HG03175 (cell line): ENCODE results near the gene SH3BP5.

Experiments
- ATAC-seq: cut with Tn5 transposase; IDR thresholded peaks from one replicate; pipeline ENCODE4 v1.9.1; 2021; ENCODE audit warnings: mild to moderate bottlenecking, moderate library complexity; ENCODE audit not compliant: unreplicated experiment

SH3BP5 gene

DNA sequence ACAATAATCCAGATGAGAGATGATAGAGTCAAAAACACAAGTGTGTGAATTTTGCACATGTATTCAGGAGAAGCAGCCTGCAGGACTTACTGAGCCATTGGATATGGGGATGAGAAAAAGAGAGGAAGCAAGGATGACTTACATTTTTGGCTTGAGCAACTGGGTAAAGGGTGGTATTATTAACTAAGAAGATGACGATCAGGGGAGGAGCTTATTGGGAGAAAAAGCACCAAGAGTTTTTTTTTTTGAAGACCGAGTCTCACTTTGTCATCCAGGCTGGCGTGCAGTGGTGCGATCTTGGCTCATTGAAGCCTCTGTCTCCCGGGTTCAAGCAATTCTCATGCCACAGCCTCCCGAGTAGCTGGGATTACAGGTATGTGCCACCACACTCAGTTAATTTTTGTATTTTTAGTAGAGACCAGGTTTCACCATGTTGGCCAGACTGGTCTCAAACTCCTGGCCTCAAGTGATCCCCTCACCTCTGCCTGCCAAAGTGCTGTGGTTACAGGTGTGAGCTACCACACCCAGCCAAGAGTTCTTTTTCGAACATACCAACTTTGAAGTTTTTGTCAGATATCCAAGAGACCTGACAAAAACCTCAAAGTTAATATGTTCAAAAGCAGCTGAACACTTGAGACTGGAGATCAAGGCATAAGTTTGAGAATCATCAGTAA, 14.8 kb upstream of the SH3BP5 start:
- no peak for ATAC-seq

- no peak for ATAC-seq
These were observed 14.1 kb upstream of the SH3BP5 start for GRCh38 chr3:15346516-15346915.

DNA sequence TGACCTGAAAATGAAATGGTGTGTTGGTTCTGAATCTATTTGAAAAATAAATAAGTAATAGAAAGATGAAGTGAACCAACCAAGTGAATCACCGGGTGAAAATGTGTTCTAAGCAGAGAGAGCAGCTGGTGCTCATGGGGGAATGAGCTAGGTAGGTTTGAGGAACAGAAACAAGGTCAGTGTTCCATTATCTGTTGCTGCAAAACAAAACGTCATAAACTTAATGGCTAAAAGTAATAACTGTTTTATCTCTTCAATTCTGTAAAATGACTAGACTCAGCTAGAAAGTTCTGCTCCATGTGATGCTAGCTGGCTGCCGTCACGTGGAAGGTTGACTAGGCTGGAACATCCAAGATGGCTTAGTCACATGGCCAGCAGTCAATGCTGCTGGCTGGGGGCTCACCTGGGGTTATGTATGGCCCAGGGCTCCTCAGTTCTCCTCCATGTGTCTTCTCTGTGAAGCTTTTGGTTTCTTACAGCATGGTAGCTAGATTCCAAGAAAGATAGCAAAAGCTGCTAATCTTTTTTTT, 13.3 kb upstream of the SH3BP5 start:
- ATAC-seq: peak; percentile 94

- peak; percentile 14 for ATAC-seq
These were observed 12.8 kb upstream of the SH3BP5 start for GRCh38 chr3:15345066-15345607.

DNA sequence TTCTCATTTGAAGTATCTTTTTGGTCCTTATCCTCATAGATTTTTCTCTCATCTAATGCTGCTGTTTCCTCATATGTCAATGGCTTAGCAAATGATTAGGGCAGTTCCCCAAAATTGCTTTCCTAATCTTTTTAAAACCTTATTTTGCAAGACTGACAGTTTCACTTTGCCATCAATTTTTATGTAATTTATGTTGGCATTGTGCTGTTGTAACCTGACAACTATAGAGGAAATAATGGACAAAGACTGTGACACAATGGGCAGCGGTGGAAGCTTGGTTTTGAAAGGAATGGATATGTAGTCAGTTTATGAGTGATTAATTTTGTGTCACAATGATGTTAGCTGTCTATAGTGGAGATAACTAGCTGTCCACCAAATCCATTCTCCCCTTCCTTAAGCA, 10.6 kb upstream of the SH3BP5 start:
- ATAC-seq: no peak

DNA sequence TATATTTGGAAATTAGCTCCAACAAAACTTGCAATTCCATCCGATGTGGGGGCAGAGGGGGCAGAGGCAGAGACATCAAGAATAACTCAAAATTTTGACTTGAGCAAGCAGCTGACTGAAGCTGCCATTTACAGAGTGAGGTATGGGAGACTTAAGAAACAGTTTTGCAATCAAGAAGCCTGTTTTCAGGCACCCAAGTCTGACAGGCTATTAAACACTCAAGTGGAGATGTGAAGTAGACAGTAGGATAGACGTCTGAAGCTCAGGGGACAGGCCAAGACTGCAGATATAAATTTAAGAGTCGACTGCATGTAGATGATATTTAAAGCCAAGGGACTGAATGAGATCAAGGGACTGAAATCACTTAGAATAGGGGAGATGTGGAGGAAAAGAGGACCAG, 9.9 kb upstream of the SH3BP5 start:
- no peak for ATAC-seq

GRCh38 chr3:15341030-15341726, 8.8 kb upstream of the SH3BP5 start:
- ATAC-seq: no peak

GRCh38 chr3:15339786-15340215, 7.4 kb upstream of the SH3BP5 start:
- no peak for ATAC-seq

DNA sequence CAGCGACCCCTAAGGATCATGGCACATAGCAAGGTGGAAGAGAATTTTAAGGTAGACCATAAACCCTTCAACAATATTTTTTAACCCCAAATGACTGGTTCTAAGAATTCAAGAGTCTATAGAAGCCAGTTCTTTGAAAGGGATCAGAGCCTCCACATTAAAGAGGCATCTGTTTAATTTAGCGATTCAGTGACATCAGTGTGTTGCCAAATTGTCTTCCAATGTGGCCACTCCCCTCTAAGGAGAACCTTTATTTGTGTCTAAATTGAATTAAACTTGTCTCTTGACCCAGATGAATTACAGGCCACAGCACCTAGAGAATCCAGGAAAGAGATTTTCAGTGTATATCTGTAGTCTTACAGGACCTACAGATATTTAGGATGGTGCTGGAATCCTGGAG, 6.6 kb upstream of the SH3BP5 start:
- ATAC-seq: no peak

- no peak for ATAC-seq
These were observed 5.6 kb upstream of the SH3BP5 start for GRCh38 chr3:15337963-15338362.

- no peak for ATAC-seq
These were observed 3.7 kb upstream of the SH3BP5 start for GRCh38 chr3:15336057-15336456.

DNA sequence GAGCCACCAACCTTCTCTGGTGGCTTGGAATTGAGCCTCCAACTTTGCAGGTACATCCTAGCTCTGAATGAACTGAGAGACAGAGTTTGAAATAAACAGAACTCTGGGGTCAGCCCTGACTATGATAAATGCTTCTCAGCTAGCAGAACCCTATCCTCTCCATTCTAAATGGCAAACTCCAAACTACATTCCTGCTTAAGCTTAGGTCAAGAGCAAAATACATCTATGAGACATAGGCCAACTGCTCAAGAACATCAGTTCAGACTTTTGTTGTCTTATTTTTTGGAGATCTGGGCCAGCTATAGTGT, 1.5 kb upstream of the SH3BP5 start:
- ATAC-seq: no peak

DNA sequence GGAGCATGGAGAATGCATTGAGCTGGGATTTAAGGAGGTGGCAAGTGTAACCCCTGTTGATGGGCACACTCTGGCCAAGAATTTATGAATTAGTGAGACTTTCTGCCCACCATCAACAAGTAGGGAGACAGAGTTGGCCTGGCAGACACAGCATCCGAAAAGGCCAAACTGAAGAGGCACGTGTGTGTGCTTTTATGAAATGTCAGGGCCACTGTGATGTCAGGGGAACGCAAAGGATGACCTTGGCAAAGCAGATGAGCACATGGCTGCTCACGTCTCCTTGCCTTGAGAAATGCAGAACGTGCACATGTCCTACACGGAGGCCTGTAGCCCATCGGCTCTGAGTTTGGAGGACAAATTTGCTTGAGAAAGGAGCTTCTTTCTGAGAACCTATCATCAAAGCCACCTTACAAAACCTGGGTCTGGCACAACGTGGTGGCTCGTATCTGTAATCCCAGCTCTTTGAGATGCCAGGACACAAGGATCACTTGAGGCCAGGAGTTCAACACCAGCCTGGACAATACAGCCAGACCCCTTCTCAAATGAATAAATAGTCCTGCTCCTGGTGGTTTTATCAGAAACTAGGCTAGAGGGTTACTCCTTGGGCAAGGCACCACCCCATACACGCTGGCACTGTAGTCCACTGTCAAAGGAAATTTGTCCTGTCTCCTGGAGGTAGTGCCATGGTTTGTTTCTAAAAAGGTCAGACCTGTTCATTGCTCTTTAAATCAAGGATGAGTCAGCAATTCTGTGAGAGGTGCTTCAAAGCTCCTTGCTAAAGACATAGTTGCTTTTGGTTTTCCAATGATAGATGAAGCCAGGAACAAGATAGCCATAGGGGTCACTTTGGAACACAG, 941 bp upstream of the SH3BP5 start:
- ATAC-seq: no peak

DNA sequence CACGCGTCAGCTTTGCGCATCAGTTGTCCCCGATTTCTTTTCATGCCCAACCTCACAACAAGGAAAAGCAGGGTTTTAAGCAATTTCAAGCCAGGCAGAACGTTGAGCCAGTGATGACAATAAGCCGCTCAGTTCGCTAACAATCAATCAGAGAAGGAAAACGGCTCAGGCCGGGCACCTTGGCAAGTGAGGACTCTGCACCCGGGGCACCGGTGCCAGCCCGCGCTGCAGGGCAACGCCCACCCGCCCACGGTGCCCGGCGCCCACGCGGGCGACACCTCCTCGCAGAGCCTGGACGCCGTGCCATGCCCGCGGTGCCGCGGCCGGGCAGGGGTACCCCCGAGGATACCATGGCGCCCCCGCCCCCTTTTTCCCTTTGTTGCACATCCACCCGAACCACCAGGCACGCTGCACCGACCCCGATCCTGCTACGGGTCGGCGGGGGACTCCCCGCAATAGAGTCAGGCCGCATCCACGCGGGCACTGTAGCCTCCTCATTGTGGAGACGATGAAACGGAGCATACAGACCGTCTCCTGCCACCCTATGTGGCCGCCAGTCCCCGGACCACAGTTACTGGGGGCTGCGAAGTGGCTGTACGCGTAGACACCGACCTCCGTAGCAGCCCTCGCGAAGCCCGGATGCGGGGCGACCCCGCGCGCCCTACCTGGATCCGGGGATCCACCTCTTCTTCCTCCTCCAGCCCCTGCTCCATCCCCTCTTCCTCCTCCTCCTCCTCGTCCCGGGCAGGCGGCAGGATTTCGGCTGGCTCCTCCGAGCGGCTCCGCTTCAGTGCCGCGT, 581 bp downstream of the SH3BP5 start:
- peak; percentile 42 for ATAC-seq

GRCh38 chr3:15331072-15331605, 1.2 kb downstream of the SH3BP5 start:
- ATAC-seq: no peak

GRCh38 chr3:15330031-15330596, 2.3 kb downstream of the SH3BP5 start:
- ATAC-seq: no peak

DNA sequence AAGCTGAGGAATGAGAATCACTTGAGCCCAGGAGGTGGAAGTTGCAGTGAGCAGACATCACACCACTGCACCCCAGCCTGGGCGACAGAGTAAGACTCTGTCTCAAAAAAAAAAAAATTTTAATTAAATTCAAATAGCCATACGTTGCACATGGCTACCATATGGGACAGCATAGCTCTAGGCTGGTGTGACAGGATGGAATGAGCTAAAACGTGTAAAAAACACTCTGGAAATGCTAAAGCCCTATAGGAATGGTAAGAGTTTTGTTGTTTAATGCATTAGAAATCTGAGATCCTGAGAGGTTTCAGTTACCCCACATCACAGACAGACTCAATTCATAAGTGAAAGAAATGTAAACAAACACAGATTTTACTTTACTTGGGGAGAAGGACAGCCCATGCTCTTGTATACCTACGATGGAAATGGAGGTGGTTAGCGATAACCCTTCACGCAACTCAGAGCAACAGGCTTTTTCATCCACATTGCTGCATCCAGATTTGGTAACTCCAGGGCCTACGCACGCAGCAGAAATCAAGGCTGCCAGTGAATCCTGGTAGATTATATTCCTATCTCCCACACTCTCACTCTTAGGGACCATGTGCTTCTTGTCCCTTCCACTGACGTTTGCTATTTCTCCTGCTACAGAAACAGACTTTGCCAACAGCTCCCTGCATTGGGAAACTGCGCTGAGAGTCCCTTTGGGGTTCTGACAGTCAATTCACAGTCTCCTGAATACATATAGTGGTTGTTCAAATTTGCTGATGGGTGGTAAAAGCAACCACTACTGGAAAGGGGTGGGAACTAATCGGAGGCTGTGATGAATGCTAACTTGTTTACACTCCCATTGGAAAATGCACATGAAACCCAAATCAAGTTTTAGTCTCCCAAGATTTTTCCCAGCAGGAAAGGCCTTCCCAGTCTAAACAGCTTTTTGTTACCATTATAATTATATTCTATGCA, 3.1 kb downstream of the SH3BP5 start:
- no peak for ATAC-seq

DNA sequence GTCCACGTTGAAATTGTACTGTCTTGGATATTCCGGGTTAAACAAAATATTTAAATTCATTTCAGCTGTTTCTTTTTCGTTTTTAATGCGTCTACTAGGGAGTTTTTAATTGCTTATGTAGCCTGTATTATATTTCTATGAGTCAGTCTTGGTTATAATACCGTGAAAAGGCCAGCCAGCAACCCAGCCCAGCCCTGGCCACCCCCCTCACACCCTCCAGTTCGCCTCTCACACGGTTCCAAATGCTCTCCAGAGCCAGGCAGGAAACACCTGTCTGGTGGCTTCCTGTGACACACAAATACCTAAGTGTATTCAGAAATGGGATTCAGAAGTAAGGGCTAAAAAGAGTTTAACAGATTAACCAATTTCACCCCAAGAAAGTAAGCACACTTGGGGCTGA, 4.4 kb downstream of the SH3BP5 start:
- ATAC-seq: peak; percentile 31

GRCh38 chr3:15326673-15327072, 5.7 kb downstream of the SH3BP5 start:
- ATAC-seq: no peak
